Kidney (tissue), 22 donors: ENCODE measurements around the gene SSR4. TPM values are rescaled to one million over a fixed set of nuclear protein-coding genes. Genes with fewer than 3 reads are reported as not detected.
"Not testable (repeated sequence)": the region's sequence is repeated elsewhere in the genome, so short reads cannot be mapped to it uniquely, and the experiment has no call there.

Experiments
- DNase-seq, 5 donors: peaks; one replicate each; pipeline ENCODE4 v3.0.0-alpha.2; 2013 to 2020
- FAIRE-seq: peaks from 2 replicates; lab custom pipeline; 2012; peaks lifted over from hg19 to GRCh38; lab: Jason Lieb, UNC
- H3K27ac ChIP-seq, 2 donors: one replicate each; pipeline ENCODE4 v1.7.0; 2013; ENCODE audit warnings: low read depth in 2 of 2, low read length in 2 of 2, inconsistent platforms in 1 of 2
- H3K27me3 ChIP-seq: one replicate; pipeline ENCODE4 v1.7.1; 2013; ENCODE audit warnings: low read length, inconsistent platforms; ENCODE audit not compliant: control insufficient read depth, insufficient read depth
- H3K36me3 ChIP-seq, 3 donors: one replicate each; pipeline versions ENCODE4 v1.7.0 to v1.7.1; 2013; ENCODE audit warnings: low read length in 3 of 3, control low read depth in 1 of 3, inconsistent platforms in 1 of 3; ENCODE audit not compliant: insufficient read depth in 3 of 3, control insufficient read depth in 2 of 3
- H3K4me1 ChIP-seq, 3 donors: one replicate each; pipeline versions ENCODE4 v1.7.0 to v1.7.1; 2013; ENCODE audit warnings: low read length in 3 of 3, inconsistent platforms in 1 of 3, low read depth in 1 of 3; ENCODE audit not compliant: control insufficient read depth in 2 of 3, insufficient read depth in 2 of 3
- H3K4me3 ChIP-seq, 3 donors: one replicate each; pipeline versions ENCODE4 v1.7.0 to v1.8.1; 2013; ENCODE audit warnings: low read length in 3 of 3, control low read depth in 1 of 3, inconsistent platforms in 1 of 3
- H3K9ac ChIP-seq, 3 donors: one replicate each; pipeline versions ENCODE4 v1.7.0 to v1.7.1; 2013; ENCODE audit warnings: low read length in 3 of 3, control low read depth in 1 of 3, inconsistent platforms in 1 of 3
- H3K9me3 ChIP-seq, 3 donors: one replicate each; pipeline versions ENCODE4 v1.7.0 to v1.7.1; 2013; ENCODE audit warnings: low read length in 3 of 3, control low read depth in 1 of 3, inconsistent platforms in 1 of 3; ENCODE audit not compliant: control insufficient read depth in 2 of 3, insufficient read depth in 1 of 3
- CTCF ChIP-seq: IDR thresholded peaks from 3 replicates; pipeline ENCODE4 v1.5.1; 2012; ENCODE audit warnings: mild to moderate bottlenecking, moderate library complexity, borderline replicate concordance; ENCODE audit not compliant: insufficient read depth; ENCODE audit errors: extremely low read depth
- intact Hi-C: fragments of 100-400 bp; cut with DNase I; formaldehyde crosslinking; loops from one replicate; pipeline ENCODE4 v1.11.1; 2022
- long read RNA-seq, 10 donors: library from polyadenylated mRNA in 1 of 10; unstranded in 1 of 10; transcript quantifications; one replicate each; pipeline ENCODE4 v2.0.0 and lab custom pipeline, GENCODE V29; 2021 to 2026
- polyA plus RNA-seq: library from polyadenylated mRNA; stranded (reverse); fragments of 350-450 nt; fragmentation: Illumina TruSeq; extraction: RNeasy Lipid Tissue Mini Kit (QIAGEN cat#74804); gene quantifications from one replicate; pipeline ENCODE4 v1.2.3, GENCODE V29; 2014; ENCODE audit warnings: low read depth, low replicate concordance; ENCODE audit not compliant: insufficient read depth
- total RNA-seq: library from RNA; stranded (reverse); fragmentation: NEBNext Ultra II Directional; extraction: Animal tissue kit (Norgen Biotek cat#: 25700); gene quantifications from one replicate; pipeline ENCODE4 v1.2.1, GENCODE V29; 2021
- donor health status: control.
- donor health status: control.
- donor health status: control.
- donor health status: control.
- donor health status: control.
- donor health status: DM: yes; HTN: yes; CAD: no.
- donor health status: Normal renal cell carcinoma (clear cell type).

The SSR4 gene
- 226 TPM for total RNA-seq
- polyA plus RNA-seq: 473 TPM
- long read RNA-seq, donor 1, transcript SSR4-203 (6 exons, 643 nt): major isoform, 98 of 113 reads
- long read RNA-seq, donor 1, transcript SSR4-201 (7 exons, 1,671 nt): minor isoform, 5 of 113 reads
- long read RNA-seq, donor 1, transcript SSR4-210 (5 exons, 701 nt): minor isoform, 7 of 113 reads
- long read RNA-seq, donor 1, partial matches to known transcripts: 0 of 113 reads
- long read RNA-seq, donor 1, other reads (novel, unspliced or antisense): 0 of 113 reads
- long read RNA-seq, donor 2, transcript SSR4-203 (6 exons, 643 nt): major isoform, 120 of 133 reads
- long read RNA-seq, donor 2, partial matches to known transcripts: 5 of 133 reads
- long read RNA-seq, donor 2, other reads (novel, unspliced or antisense): 0 of 133 reads
- long read RNA-seq, donor 3, transcript SSR4-210 (5 exons, 701 nt): minor isoform, 9 of 210 reads
- long read RNA-seq, donor 3, transcript SSR4-203 (6 exons, 643 nt): major isoform, 189 of 210 reads
- long read RNA-seq, donor 3, partial matches to known transcripts: 9 of 210 reads
- long read RNA-seq, donor 3, other reads (novel, unspliced or antisense): 0 of 210 reads
- long read RNA-seq, donor 4, transcript SSR4-210 (5 exons, 701 nt): minor isoform, 5 of 139 reads
- long read RNA-seq, donor 4, transcript SSR4-203 (6 exons, 643 nt): major isoform, 79 of 139 reads
- long read RNA-seq, donor 4, partial matches to known transcripts: 21 of 139 reads
- long read RNA-seq, donor 4, other reads (novel, unspliced or antisense): 32 of 139 reads
- long read RNA-seq, donor 5, transcript SSR4-203 (6 exons, 643 nt): major isoform, 12 of 12 reads
- long read RNA-seq, donor 5, partial matches to known transcripts: 0 of 12 reads
- long read RNA-seq, donor 5, other reads (novel, unspliced or antisense): 0 of 12 reads
- long read RNA-seq, donor 6, transcript SSR4-210 (5 exons, 701 nt): minor isoform, 14 of 408 reads
- long read RNA-seq, donor 6, transcript SSR4-205 (3 exons, 427 nt): minor isoform, 7 of 408 reads
- long read RNA-seq, donor 6, transcript SSR4-201 (7 exons, 1,671 nt): minor isoform, 5 of 408 reads
- long read RNA-seq, donor 6, transcript SSR4-203 (6 exons, 643 nt): major isoform, 358 of 408 reads
- long read RNA-seq, donor 6, partial matches to known transcripts: 14 of 408 reads
- long read RNA-seq, donor 6, other reads (novel, unspliced or antisense): 6 of 408 reads
- long read RNA-seq, donor 7, transcript SSR4-203 (6 exons, 643 nt): major isoform, 81 of 129 reads
- long read RNA-seq, donor 7, partial matches to known transcripts: 2 of 129 reads
- long read RNA-seq, donor 7, other reads (novel, unspliced or antisense): 37 of 129 reads
- long read RNA-seq, donor 8, transcript SSR4-203 (6 exons, 643 nt): major isoform, 158 of 173 reads
- long read RNA-seq, donor 8, transcript SSR4-205 (3 exons, 427 nt): minor isoform, 5 of 173 reads
- long read RNA-seq, donor 8, partial matches to known transcripts: 0 of 173 reads
- long read RNA-seq, donor 8, other reads (novel, unspliced or antisense): 0 of 173 reads
- long read RNA-seq, donor 9, transcript SSR4-203 (6 exons, 643 nt): major isoform, 73 of 81 reads
- long read RNA-seq, donor 9, transcript SSR4-210 (5 exons, 701 nt): minor isoform, 6 of 81 reads
- long read RNA-seq, donor 9, partial matches to known transcripts: 0 of 81 reads
- long read RNA-seq, donor 9, other reads (novel, unspliced or antisense): 0 of 81 reads
- long read RNA-seq, donor 10, transcript SSR4-210 (5 exons, 701 nt): minor isoform, 9 of 151 reads
- long read RNA-seq, donor 10, transcript SSR4-203 (6 exons, 643 nt): major isoform, 114 of 151 reads
- long read RNA-seq, donor 10, transcript SSR4-205 (3 exons, 427 nt): minor isoform, 8 of 151 reads
- long read RNA-seq, donor 10, partial matches to known transcripts: 20 of 151 reads
- long read RNA-seq, donor 10, other reads (novel, unspliced or antisense): 0 of 151 reads

GRCh38 chrX:153794018-153794896, at the start of gene SSR4, which contains the start of gene IDH3G:
SSR4 (plus strand) TSS chrX:153794668; CDS start chrX:153794688, 20 bp downstream.
IDH3G (minus strand) TSS chrX:153794375; CDS start chrX:153794326, 49 bp downstream.
- DNase-seq: peak; percentile 94 to 98 (median 96)

GRCh38 chrX:153745067-153745433, 49.4 kb upstream of the SSR4 start:
- H3K9me3 ChIP-seq, FAIRE-seq, H3K4me1 ChIP-seq, H3K27ac ChIP-seq, H3K9ac ChIP-seq, H3K4me3 ChIP-seq, intact Hi-C loops, H3K27me3 ChIP-seq, H3K36me3 ChIP-seq: not testable (repeated sequence)
- peak in 1 of 5 donors; percentile 69 for DNase-seq

More at GRCh38 chrX:153794018-153794896, at the start of gene SSR4, which contains the start of gene IDH3G:
- Histone ChIP-seq H3K9me3 (no peaks in the 10 kb centered on the region), H3K36me3 (no peaks in the 10 kb centered on the region), H3K27me3 (no peaks in the 10 kb centered on the region), H3K27ac (peak within 1 kb of the TSS; percentile 88 to 91), H3K4me3 (peak within 1 kb of the TSS; percentile 75 to 79 (median 76)), H3K9ac (peak within 1 kb of the TSS; percentile 36 to 87 (median 55)), H3K4me1 (peaks cover 0 to 18% (median 0%) of the 10 kb centered on the region in 3 donors)
- TF ChIP-seq CTCF: no peak
- peak; percentile 95 for FAIRE-seq
- intact Hi-C loops: no loop called here

GRCh38 chrX:153746359-153746758, 48.1 kb upstream of the SSR4 start:
- DNase-seq (no peak), FAIRE-seq (no peak)
- no peaks in the 10 kb centered on the region for H3K9me3 ChIP-seq
- no peaks in the 10 kb centered on the region for H3K36me3 ChIP-seq
- no peaks in the 10 kb centered on the region for H3K27me3 ChIP-seq
- H3K4me3 ChIP-seq: no peak overlapping the region
- H3K27ac ChIP-seq: no peak overlapping the region
- intact Hi-C loops: no loop called here
- H3K9ac ChIP-seq: no peak overlapping the region
- no peak for TF ChIP-seq CTCF
- no peaks in the 10 kb centered on the region for H3K4me1 ChIP-seq

GRCh38 chrX:153746991-153747390, 47.5 kb upstream of the SSR4 start:
- H3K9me3 ChIP-seq, H3K36me3 ChIP-seq, H3K4me3 ChIP-seq, FAIRE-seq, H3K9ac ChIP-seq, intact Hi-C loops, H3K27ac ChIP-seq, DNase-seq, H3K4me1 ChIP-seq, H3K27me3 ChIP-seq: not testable (repeated sequence)
